A549 (cell line): ENCODE data around the gene ATP6V0C. TPM values are rescaled to one million over a fixed set of nuclear protein-coding genes. Genes with fewer than 3 reads are reported as not detected.

Experiments
- ATAC-seq, 2 experiments: fragments of 200-7000 bp in 1 of 2; fragments of >200 bp in 1 of 2; cut with Nextera tagmentation in 1 of 2; cut with Tn5 transposase in 1 of 2; 3 replicates each; pipeline versions ENCODE4 v1.8.0 to v1.9.1; 2018 to 2020; ENCODE audit warnings: mild to moderate bottlenecking in 1 of 2, moderate library complexity in 1 of 2
- CTCF ChIA-PET: fragments of 300-600 bp; sonication (Branson Sonifier 250); formaldehyde crosslinking; extraction: SDS; loops from one replicate; lab custom pipeline; 2021; ENCODE audit warnings: antibody characterized with exemption, inconsistent platforms; lab: Yijun Ruan, JAX
- POLR2A ChIA-PET: fragments of 350-600 bp; formaldehyde crosslinking; extraction: SDS; loops from one replicate; lab custom pipeline; 2021; ENCODE audit warnings: antibody characterized with exemption, inconsistent platforms; lab: Yijun Ruan, JAX
- DNase-seq, 2 experiments: peaks; one replicate each; pipeline versions ENCODE4 v3.0.0 to v3.0.0-alpha.2; 2011 to 2016; ENCODE audit warnings: low read depth in 1 of 2, low spot score in 1 of 2
- FAIRE-seq: peaks from 2 replicates; lab custom pipeline; 2011; peaks lifted over from hg19 to GRCh38; lab: Jason Lieb, UNC
- H3K27ac ChIP-seq, 2 experiments: fragments of >200 bp; sonication (Bioruptor Twin); formaldehyde crosslinking; 3 replicates each; pipeline ENCODE4 v1.5.1; 2016 to 2017
- H3K4me1 ChIP-seq: fragments of >200 bp; sonication (Bioruptor Twin); formaldehyde crosslinking; 3 replicates; pipeline ENCODE4 v1.6.1; 2016
- H3K4me2 ChIP-seq: fragments of >200 bp; sonication (Bioruptor Twin); formaldehyde crosslinking; 3 replicates; pipeline ENCODE4 v1.6.1; 2016
- H3K4me3 ChIP-seq: fragments of >200 bp; sonication (Bioruptor Twin); formaldehyde crosslinking; 3 replicates; pipeline ENCODE4 v1.5.1; 2016
- H3K9me3 ChIP-seq: fragments of >200 bp; sonication (Bioruptor Twin); formaldehyde crosslinking; 3 replicates; pipeline ENCODE4 v1.6.1; 2016
- CBX8 ChIP-seq: fragments of 200-600 bp; sonication (generic); IDR thresholded peaks from 2 replicates; pipeline ENCODE4 v1.6.1; 2016
- CEBPB ChIP-seq, 2 experiments: fragments of >200 bp in 1 of 2; sonication (Bioruptor Twin) in 1 of 2; formaldehyde crosslinking in 1 of 2; IDR thresholded peaks; 2 replicates each; pipeline ENCODE4 v1.6.1; 2012 to 2016
- EHF ChIP-seq: fragments of 250-450 bp; sonication (Bioruptor Pico); IDR thresholded peaks from 2 replicates; pipeline ENCODE4 v1.5.0; 2020; ENCODE audit warnings: mild to moderate bottlenecking
- EHMT2 ChIP-seq: fragments of 200-600 bp; sonication (generic); IDR thresholded peaks from 2 replicates; pipeline ENCODE4 v1.6.1; 2016; ENCODE audit warnings: antibody characterized with exemption, low read depth, mild to moderate bottlenecking, moderate library complexity
- EP300 ChIP-seq, 2 experiments: fragments of >200 bp; sonication (Bioruptor Twin); formaldehyde crosslinking; IDR thresholded peaks; 2 replicates in 1 of 2; 3 replicates in 1 of 2; pipeline ENCODE4 v1.6.1; 2016 to 2017
- FOSB ChIP-seq: fragments of 250-450 bp; sonication (Bioruptor Pico); IDR thresholded peaks from 2 replicates; pipeline ENCODE4 v1.5.0; 2020; ENCODE audit warnings: mild to moderate bottlenecking, moderate library complexity
- FOSL2 ChIP-seq, 2 experiments: fragments of 450-650 bp in 1 of 2; fragments of >200 bp in 1 of 2; sonication (Bioruptor Twin) in 1 of 2; formaldehyde crosslinking; IDR thresholded peaks; 2 replicates each; pipeline versions ENCODE4 v1.5.0 to v1.6.1; 2016 to 2020; ENCODE audit warnings: mild to moderate bottlenecking in 1 of 2, moderate library complexity in 1 of 2
- GATA3 ChIP-seq: IDR thresholded peaks from 2 replicates; pipeline ENCODE4 v1.6.1; 2012; ENCODE audit warnings: borderline replicate concordance
- HDAC2 ChIP-seq: fragments of 200-600 bp; sonication (generic); IDR thresholded peaks from 2 replicates; pipeline ENCODE4 v1.6.1; 2016
- HEYL ChIP-seq: fragments of 250-450 bp; sonication (Bioruptor Pico); IDR thresholded peaks from 2 replicates; pipeline ENCODE4 v1.8.0; 2021; ENCODE audit warnings: mild to moderate bottlenecking, moderate library complexity
- HOXA7 ChIP-seq: fragments of 250-450 bp; sonication (Bioruptor Pico); IDR thresholded peaks from 2 replicates; pipeline ENCODE4 v1.5.0; 2020; ENCODE audit warnings: mild to moderate bottlenecking, moderate library complexity
- HOXB13 ChIP-seq: fragments of 250-450 bp; sonication (Bioruptor Pico); IDR thresholded peaks from 2 replicates; pipeline ENCODE4 v1.5.0; 2020; ENCODE audit warnings: low read depth, mild to moderate bottlenecking, moderate library complexity
- MAFK ChIP-seq: fragments of 450-650 bp; IDR thresholded peaks from 2 replicates; pipeline ENCODE4 v1.6.1; 2014; ENCODE audit not compliant: partially characterized antibody
- MYC ChIP-seq: IDR thresholded peaks from 2 replicates; pipeline ENCODE4 v1.6.1; 2012; ENCODE audit warnings: mild to moderate bottlenecking, inconsistent platforms, low read length, improper control_type of control experiment, borderline replicate concordance
- NPAS2 ChIP-seq: fragments of 250-450 bp; sonication (Bioruptor Pico); IDR thresholded peaks from 2 replicates; pipeline ENCODE4 v1.8.0; 2022; ENCODE audit warnings: mild to moderate bottlenecking, moderate library complexity, borderline replicate concordance
- POLR2A ChIP-seq: IDR thresholded peaks from 2 replicates; pipeline ENCODE4 v1.6.1; 2012; ENCODE audit warnings: mild to moderate bottlenecking, low read length
- POLR2AphosphoS2 ChIP-seq: conservative IDR thresholded peaks from 2 replicates; pipeline ENCODE4 v1.6.1; 2012; ENCODE audit warnings: low read length, improper control_type of control experiment, inconsistent platforms
- RAD21 ChIP-seq, 2 experiments: fragments of >200 bp in 1 of 2; sonication (Bioruptor Twin) in 1 of 2; formaldehyde crosslinking in 1 of 2; IDR thresholded peaks in 1 of 2; conservative IDR thresholded peaks in 1 of 2; 2 replicates in 1 of 2; 3 replicates in 1 of 2; pipeline ENCODE4 v1.6.1; 2012 to 2018; ENCODE audit warnings: inconsistent platforms in 1 of 2
- RCOR1 ChIP-seq: fragments of 150-350 bp; IDR thresholded peaks from 2 replicates; pipeline ENCODE4 v1.6.1; 2014; ENCODE audit warnings: antibody characterized with exemption, low read length, low read depth
- RNF2 ChIP-seq: fragments of 200-600 bp; sonication (generic); IDR thresholded peaks from 2 replicates; pipeline ENCODE4 v1.6.1; 2016; ENCODE audit warnings: low read depth, mild to moderate bottlenecking, antibody characterized with exemption, moderate library complexity, borderline replicate concordance
- SMC3 ChIP-seq: fragments of >200 bp; sonication (Bioruptor Twin); formaldehyde crosslinking; IDR thresholded peaks from 3 replicates; pipeline ENCODE4 v1.6.1; 2018; ENCODE audit warnings: inconsistent platforms
- ZFP36 ChIP-seq: fragments of 450-650 bp; IDR thresholded peaks from 2 replicates; pipeline ENCODE4 v1.6.1; 2014; ENCODE audit warnings: borderline replicate concordance; ENCODE audit not compliant: partially characterized antibody
- ZNF302 ChIP-seq: fragments of 250-450 bp; sonication (Bioruptor Pico); IDR thresholded peaks from 2 replicates; pipeline ENCODE4 v1.9.0; 2021; ENCODE audit warnings: inconsistent platforms, mild to moderate bottlenecking, moderate library complexity
- WGBS: methylation state at CpG from one replicate; pipeline ENCODE4 v1.1.6; 2017; ENCODE audit errors: missing lambda C conversion rate; 5-methylcytosine and 5-hydroxymethylcytosine counted together
- polyA plus RNA-seq, 4 experiments: library from polyadenylated mRNA; depleted of rRNA in 3 of 4; stranded (reverse); fragments of >200 nt; fragmentation: RNase III in 1 of 4; extraction: RNeasy Plus Mini Kit Qiagen cat#74134 plus additional on column Dnase treatment in 1 of 4; gene quantifications; 2 replicates in 3 of 4; 3 replicates in 1 of 4; pipeline ENCODE4 v1.2.3, GENCODE V29; 2011 to 2017
- TF ChIP-seq, protein P1 (sequence below): fragments of >200 bp; sonication (Bioruptor Twin); formaldehyde crosslinking; IDR thresholded peaks from 3 replicates; pipeline ENCODE4 v1.5.1; 2016
- TF ChIP-seq, protein P2 (sequence below): IDR thresholded peaks from 2 replicates; pipeline ENCODE4 v1.6.1; 2012
- TF ChIP-seq, protein P3 (sequence below): fragments of 450-650 bp; IDR thresholded peaks from 2 replicates; pipeline ENCODE4 v1.6.1; 2014; ENCODE audit warnings: antibody characterized with exemption

Gene ATP6V0C
- polyA plus RNA-seq, 2 of the 4 experiments (the other 2 are of a cell fraction), result 9.4 to 153 TPM

DNA sequence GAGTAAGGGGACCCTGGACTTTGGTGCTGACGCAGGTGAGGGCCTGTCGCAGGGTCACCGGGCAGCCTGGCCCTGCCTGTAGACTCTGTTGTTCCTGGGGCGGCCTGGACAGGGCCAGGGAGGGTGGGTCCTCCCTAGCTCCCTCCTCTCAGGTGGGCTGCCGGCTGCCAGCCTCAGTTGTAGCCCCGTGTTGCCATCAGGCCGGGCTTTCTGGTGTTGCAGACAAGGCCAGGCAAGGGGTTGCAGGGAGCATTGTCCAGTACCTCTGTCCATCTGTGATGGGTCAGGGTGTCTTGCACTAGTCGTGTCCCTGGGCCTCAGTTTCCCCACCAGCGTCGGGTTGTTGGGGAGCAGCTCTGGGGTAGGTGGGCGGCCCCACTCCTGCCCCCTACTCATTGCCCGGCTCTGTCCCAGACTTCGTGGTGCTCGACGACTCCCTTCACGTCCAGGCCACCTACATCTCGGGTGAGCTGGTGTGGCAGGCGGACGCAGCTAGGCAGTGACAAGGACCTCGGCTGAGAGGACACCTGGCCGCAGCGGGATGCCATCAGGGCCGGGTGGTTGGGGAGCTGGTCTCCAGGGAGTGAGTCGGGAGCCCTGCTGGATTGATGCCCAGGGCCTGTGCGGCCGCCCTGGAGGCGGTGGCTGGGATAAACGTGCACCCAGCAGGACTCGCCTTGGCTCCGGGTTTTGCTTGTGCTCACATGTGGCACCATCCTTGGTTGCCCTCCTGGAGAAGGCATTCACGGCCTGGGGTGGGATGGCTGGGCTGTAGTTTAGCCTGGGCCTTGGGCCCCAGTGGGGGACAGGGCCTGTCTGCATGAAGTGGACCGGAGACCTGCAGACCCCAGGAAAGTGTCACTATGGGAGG, 15.5 kb downstream of the ATP6V0C start:
- no peak for TF ChIP-seq FOSL2 (IDR thresholded peaks at IDR 0.05)
- TF ChIP-seq FOSL2 (CRISPR knock-in tag; IDR thresholded peaks at IDR 0.05), result no peak
- TF ChIP-seq RAD21 (conservative IDR thresholded peaks at IDR 0.05 in 1 of 2, IDR thresholded peaks at IDR 0.05 in 1 of 2), result no peak
- no peak for TF ChIP-seq POLR2AphosphoS2
- no peak for TF ChIP-seq SMC3
- TF ChIP-seq CBX8, result no peak
- no peak for TF ChIP-seq HDAC2
- TF ChIP-seq, protein P1, sequence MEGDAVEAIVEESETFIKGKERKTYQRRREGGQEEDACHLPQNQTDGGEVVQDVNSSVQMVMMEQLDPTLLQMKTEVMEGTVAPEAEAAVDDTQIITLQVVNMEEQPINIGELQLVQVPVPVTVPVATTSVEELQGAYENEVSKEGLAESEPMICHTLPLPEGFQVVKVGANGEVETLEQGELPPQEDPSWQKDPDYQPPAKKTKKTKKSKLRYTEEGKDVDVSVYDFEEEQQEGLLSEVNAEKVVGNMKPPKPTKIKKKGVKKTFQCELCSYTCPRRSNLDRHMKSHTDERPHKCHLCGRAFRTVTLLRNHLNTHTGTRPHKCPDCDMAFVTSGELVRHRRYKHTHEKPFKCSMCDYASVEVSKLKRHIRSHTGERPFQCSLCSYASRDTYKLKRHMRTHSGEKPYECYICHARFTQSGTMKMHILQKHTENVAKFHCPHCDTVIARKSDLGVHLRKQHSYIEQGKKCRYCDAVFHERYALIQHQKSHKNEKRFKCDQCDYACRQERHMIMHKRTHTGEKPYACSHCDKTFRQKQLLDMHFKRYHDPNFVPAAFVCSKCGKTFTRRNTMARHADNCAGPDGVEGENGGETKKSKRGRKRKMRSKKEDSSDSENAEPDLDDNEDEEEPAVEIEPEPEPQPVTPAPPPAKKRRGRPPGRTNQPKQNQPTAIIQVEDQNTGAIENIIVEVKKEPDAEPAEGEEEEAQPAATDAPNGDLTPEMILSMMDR, result no peak
- no peak for TF ChIP-seq NPAS2 (CRISPR knock-in tag)
- no peak for TF ChIP-seq POLR2A
- TF ChIP-seq, protein P2, sequence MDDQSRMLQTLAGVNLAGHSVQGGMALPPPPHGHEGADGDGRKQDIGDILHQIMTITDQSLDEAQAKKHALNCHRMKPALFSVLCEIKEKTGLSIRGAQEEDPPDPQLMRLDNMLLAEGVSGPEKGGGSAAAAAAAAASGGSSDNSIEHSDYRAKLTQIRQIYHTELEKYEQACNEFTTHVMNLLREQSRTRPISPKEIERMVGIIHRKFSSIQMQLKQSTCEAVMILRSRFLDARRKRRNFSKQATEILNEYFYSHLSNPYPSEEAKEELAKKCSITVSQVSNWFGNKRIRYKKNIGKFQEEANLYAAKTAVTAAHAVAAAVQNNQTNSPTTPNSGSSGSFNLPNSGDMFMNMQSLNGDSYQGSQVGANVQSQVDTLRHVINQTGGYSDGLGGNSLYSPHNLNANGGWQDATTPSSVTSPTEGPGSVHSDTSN, result no peak
- no peak for TF ChIP-seq EP300 (IDR thresholded peaks at IDR 0.05)
- no peak for TF ChIP-seq ZFP36
- TF ChIP-seq, protein P3, sequence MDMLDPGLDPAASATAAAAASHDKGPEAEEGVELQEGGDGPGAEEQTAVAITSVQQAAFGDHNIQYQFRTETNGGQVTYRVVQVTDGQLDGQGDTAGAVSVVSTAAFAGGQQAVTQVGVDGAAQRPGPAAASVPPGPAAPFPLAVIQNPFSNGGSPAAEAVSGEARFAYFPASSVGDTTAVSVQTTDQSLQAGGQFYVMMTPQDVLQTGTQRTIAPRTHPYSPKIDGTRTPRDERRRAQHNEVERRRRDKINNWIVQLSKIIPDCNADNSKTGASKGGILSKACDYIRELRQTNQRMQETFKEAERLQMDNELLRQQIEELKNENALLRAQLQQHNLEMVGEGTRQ, result no peak
- TF ChIP-seq GATA3, result no peak
- no peak for TF ChIP-seq MAFK
- TF ChIP-seq RNF2, result no peak
- no peak for TF ChIP-seq EHMT2
- TF ChIP-seq ZNF302 (CRISPR knock-in tag), result no peak
- TF ChIP-seq HEYL (CRISPR knock-in tag), result no peak
- no peak for TF ChIP-seq RCOR1
- WGBS, result 92% methylated on average over 15 of the region's 32 CpGs

DNA sequence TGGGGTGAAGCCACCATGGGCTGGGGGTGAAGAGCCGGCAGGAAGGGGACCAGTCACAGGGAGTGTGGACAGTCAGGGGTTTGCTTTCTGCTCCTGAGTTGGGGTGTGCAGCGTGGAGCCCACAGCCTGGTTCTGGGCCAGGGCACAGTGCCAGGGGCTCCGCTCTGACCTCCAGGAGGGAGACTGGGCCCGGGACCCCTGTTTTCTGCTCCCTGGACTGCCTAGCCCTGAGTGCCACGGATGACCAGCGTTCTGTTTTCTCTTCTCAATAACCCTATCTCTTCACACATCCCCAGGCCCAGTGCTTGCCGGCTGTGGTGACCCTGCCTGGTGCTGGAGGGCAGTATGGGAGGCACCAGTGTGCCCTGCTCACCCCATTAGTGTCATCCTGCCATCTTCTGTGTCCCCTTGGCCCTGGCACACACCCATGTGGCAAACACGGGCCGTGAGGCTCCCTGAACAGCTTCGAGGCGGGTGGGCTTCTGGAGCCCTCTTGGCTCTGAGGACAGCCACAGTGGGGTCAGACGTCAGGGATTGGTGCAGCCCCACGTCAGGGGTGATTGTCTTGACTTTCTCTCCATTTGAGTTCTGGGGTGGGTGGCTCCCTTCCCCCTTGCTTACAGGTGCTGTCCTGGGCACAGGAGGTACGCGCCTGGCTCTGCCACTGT, 16.3 kb downstream of the ATP6V0C start:
- ATAC-seq (no peak), DNase-seq (no peak), FAIRE-seq (no peak)
- ChIA-PET CTCF (interaction anchor here (0.7 to 3.2 kb wide), 4 partner anchors 9 to 29 kb away, joined by 3 to 8 read pairs (median 6); partner anchors contain the start of gene AMDHD2), POLR2A (interaction anchor here (2.8 kb wide), 1 partner anchor 10 kb away, joined by 21 read pairs; the partner anchor contains the start of gene AMDHD2)
- Histone ChIP-seq H3K4me3 (no peak overlapping the region), H3K4me1 (peaks cover 17% of the 10 kb centered on the region), H3K27ac (no peak overlapping the region), H3K9me3 (no peaks in the 10 kb centered on the region), H3K4me2 (no peak overlapping the region)
- 93% methylated on average over 14 of the region's 15 CpGs for WGBS
- no peak for TF ChIP-seq MYC
- TF ChIP-seq CBX8, result no peak
- no peak for TF ChIP-seq CEBPB (IDR thresholded peaks at IDR 0.05)
- TF ChIP-seq EHF, result no peak
- no peak for TF ChIP-seq ZNF302 (CRISPR knock-in tag)
- no peak for TF ChIP-seq NPAS2 (CRISPR knock-in tag)
- no peak for TF ChIP-seq HOXA7 (CRISPR knock-in tag)
- no peak for TF ChIP-seq FOSL2 (IDR thresholded peaks at IDR 0.05)
- no peak for TF ChIP-seq FOSL2 (CRISPR knock-in tag; IDR thresholded peaks at IDR 0.05)
- no peak for TF ChIP-seq FOSB (CRISPR knock-in tag)
- no peak for TF ChIP-seq HOXB13 (CRISPR knock-in tag)
- TF ChIP-seq RAD21 (conservative IDR thresholded peaks at IDR 0.05 in 1 of 2, IDR thresholded peaks at IDR 0.05 in 1 of 2), result no peak

More for the DNA sequence above, 15.5 kb downstream of the ATP6V0C start:
- DNase-seq (no peak), FAIRE-seq (no peak), ATAC-seq (no peak)
- POLR2A ChIA-PET, result no interaction called here
- Histone ChIP-seq H3K4me1 (peaks cover 17% of the 10 kb centered on the region), H3K27ac (no peak overlapping the region), H3K4me3 (no peak overlapping the region), H3K9me3 (no peaks in the 10 kb centered on the region), H3K4me2 (no peak overlapping the region)
- CTCF ChIA-PET, result interaction anchor here (1.6 to 3.2 kb wide), 2 partner anchors 14 to 28 kb away, joined by 5 to 8 read pairs; no protein-coding TSS in a partner anchor
